GM21381 (cell line): ENCODE results near the gene SRRM2.

Experiments
- ATAC-seq: cut with Tn5 transposase; IDR thresholded peaks from one replicate; pipeline ENCODE4 v1.9.1; 2021; ENCODE audit warnings: mild to moderate bottlenecking, moderate library complexity; ENCODE audit not compliant: unreplicated experiment

Gene SRRM2

DNA sequence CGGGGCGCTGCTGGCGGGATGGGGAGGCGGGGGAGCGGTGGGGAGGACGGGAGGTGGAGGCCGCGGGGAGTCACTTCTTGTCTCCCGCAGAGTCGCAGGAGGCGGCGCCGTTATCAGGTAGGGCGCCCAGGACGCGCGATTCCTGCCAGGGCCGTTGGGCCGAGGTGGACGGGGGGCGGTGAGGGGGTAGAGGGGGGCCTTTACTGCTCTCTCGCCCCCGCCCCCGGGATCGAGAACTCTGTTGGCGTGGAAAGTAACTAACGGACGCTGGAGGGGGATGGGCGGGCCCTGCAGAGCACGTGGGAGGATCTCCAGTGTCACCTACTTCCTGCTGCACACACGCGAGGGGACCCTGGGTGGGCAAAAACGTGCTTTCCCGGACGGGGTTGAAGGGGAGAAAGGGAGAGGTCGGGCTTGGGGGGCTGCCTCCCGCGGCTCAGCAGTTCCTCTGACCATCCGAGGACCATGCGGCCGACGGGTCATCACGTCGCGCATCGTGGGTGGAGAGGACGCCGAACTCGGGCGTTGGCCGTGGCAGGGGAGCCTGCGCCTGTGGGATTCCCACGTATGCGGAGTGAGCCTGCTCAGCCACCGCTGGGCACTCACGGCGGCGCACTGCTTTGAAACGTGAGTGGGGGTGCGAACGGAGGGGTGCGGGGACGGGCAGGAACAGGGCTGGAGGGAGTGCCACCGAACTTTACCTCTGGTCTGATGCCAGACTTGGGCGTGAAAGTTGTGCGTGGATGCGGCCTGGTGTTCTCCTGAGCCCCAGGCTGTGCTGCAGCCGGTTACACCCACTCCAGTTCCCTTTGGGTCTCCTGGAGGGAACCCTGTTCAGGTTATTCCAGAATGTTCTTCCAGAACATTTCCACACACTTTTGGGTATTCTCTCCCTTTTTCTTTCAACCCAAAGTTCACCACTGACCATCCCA lies 65.2 kb downstream of the SRRM2 start:
- ATAC-seq, result no peak

DNA sequence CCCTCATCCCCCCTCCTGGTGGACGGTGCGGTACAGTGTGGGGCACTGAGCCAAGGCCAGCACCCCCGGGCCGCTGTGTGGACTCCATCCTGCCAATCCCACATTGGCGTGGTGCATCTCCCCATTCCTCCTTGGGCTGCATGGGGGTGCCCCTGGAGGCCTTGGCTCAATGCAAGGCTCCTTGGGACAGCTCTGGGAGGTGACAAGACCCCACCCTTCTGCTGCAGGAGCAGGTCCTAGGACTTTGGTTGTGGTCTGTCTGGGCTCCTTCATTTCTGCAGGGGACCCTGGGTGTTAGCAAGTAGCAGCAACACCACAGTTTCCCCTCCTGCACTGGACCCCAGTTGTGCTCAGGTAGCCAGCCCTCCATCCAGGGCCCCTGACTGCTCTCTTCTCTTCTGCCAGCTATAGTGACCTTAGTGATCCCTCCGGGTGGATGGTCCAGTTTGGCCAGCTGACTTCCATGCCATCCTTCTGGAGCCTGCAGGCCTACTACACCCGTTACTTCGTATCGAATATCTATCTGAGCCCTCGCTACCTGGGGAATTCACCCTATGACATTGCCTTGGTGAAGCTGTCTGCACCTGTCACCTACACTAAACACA lies 65.9 kb downstream of the SRRM2 start:
- ATAC-seq, result no peak

GRCh38 chr16:2819179-2819938 lies 66.9 kb downstream of the SRRM2 start:
- no peak for ATAC-seq

GRCh38 chr16:2819939-2820835 lies 67.7 kb downstream of the SRRM2 start:
- ATAC-seq, result no peak
